Thyroid gland (tissue), 4 donors: ENCODE results near the gene C1orf159.

Experiments
- POLR2A ChIP-seq, 2 donors: fragments of 450-650 bp; IDR thresholded peaks; one replicate each; pipeline ENCODE4 v1.6.1; 2017; ENCODE audit warnings: antibody characterized with exemption in 2 of 2, mild to moderate bottlenecking in 2 of 2, moderate library complexity in 1 of 2
- TF ChIP-seq, protein P1 (sequence below), 6 experiments: fragments of 200-600 bp in 3 of 6; fragments of 450-650 bp in 3 of 6; sonication (generic) in 3 of 6; IDR thresholded peaks; one replicate each; pipeline ENCODE4 v1.5.1; 2016 to 2019; ENCODE audit warnings: antibody characterized with exemption in 6 of 6, mild to moderate bottlenecking in 2 of 6, inconsistent platforms in 1 of 6, moderate library complexity in 1 of 6

DNA sequence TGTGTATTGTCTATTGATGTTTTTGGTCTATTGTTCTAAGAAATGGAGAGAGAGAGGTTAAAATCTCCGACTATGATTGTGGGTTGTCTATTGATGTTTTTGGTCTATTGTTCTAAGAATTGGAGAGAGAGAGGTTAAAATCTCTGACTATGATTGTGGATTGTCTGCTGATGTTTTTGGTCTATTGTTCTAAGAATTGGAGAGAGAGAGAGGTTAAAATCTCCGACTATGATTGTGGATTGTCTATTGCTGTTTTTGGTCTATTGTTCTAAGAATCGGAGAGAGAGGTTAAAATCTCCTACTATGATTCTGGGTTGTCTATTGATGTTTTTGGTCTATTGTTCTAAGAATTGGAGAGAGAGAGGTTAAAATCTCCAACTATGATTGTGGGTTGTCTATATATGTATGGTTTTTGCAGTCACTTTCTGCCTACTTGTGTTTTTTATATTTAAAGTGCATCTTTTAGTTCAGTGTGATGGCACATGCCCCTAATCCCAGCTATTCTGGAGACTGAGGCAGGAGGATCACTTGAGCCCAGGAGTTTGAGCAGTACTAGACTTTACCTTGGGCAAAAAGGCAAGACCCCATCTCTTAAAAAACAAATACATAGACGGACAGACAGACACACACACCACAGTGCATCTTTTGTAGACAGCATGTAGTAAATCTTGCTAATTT is 16.2 kb downstream of the C1orf159 start:
- TF ChIP-seq, protein P1, sequence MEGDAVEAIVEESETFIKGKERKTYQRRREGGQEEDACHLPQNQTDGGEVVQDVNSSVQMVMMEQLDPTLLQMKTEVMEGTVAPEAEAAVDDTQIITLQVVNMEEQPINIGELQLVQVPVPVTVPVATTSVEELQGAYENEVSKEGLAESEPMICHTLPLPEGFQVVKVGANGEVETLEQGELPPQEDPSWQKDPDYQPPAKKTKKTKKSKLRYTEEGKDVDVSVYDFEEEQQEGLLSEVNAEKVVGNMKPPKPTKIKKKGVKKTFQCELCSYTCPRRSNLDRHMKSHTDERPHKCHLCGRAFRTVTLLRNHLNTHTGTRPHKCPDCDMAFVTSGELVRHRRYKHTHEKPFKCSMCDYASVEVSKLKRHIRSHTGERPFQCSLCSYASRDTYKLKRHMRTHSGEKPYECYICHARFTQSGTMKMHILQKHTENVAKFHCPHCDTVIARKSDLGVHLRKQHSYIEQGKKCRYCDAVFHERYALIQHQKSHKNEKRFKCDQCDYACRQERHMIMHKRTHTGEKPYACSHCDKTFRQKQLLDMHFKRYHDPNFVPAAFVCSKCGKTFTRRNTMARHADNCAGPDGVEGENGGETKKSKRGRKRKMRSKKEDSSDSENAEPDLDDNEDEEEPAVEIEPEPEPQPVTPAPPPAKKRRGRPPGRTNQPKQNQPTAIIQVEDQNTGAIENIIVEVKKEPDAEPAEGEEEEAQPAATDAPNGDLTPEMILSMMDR (IDR thresholded peaks at IDR 0.05) = no peak
- no peak for TF ChIP-seq POLR2A (IDR thresholded peaks at IDR 0.05)
